ENCODE results near the gene LFNG. TPM values are rescaled to one million over a fixed set of nuclear protein-coding genes. Genes with fewer than 3 reads are reported as not detected.

The LFNG gene
- total RNA-seq, 1 donor: 21.0 TPM

- Histone ChIP-seq H3K27ac (ENCODE audit: low read depth, low read length) (peak overlapping the region; percentile 49), H4K20me1 (ENCODE audit: insufficient read depth, low read length) (peaks cover 61% of the 10 kb centered on the region)
Observed at GRCh38 chr7:2523941-2524807, 4.6 kb downstream of the LFNG start.

GRCh38 chr7:2524808-2525657, 5.5 kb downstream of the LFNG start:
- H3K4me2 ChIP-seq (ENCODE audit: insufficient read depth, low read length): no peak overlapping the region
- DNase-seq (ENCODE audit: insufficient read length, low spot score, missing footprints): no peak
- H4K20me1 ChIP-seq (ENCODE audit: insufficient read depth, low read length): peaks cover 61% of the 10 kb centered on the region
- peaks cover 56% of the 10 kb centered on the region for H3K4me1 ChIP-seq (ENCODE audit: insufficient read depth, low read length)
- H3K9me3 ChIP-seq (ENCODE audit: low read depth, low read length): no peaks in the 10 kb centered on the region
- no peak for TF ChIP-seq CTCF (IDR thresholded peaks at IDR 0.05; ENCODE audit: extremely low read depth, low read depth, low read length)
- H3K36me3 ChIP-seq (ENCODE audit: insufficient read depth, low read length): peaks cover 22% of the 10 kb centered on the region
- no peak overlapping the region for H3K4me3 ChIP-seq (ENCODE audit: insufficient read depth, low read length)
- H2AFZ ChIP-seq (ENCODE audit: low read length): no peak overlapping the region
- H3K27ac ChIP-seq (ENCODE audit: low read depth, low read length): no peak overlapping the region
- H3K27me3 ChIP-seq (ENCODE audit: insufficient read depth, low read length): no peaks in the 10 kb centered on the region
- peaks cover 36% of the 10 kb centered on the region for H3K79me2 ChIP-seq (ENCODE audit: insufficient read depth, low read length)

More at GRCh38 chr7:2523941-2524807, 4.6 kb downstream of the LFNG start:
- H3K27me3 ChIP-seq (ENCODE audit: insufficient read depth, low read length): no peaks in the 10 kb centered on the region
- H3K4me2 ChIP-seq (ENCODE audit: insufficient read depth, low read length): peak overlapping the region; percentile 96
- H3K4me3 ChIP-seq (ENCODE audit: insufficient read depth, low read length): peak overlapping the region; percentile 88
- no peaks in the 10 kb centered on the region for H3K9me3 ChIP-seq (ENCODE audit: low read depth, low read length)
- peaks cover 22% of the 10 kb centered on the region for H3K36me3 ChIP-seq (ENCODE audit: insufficient read depth, low read length)
- H2AFZ ChIP-seq (ENCODE audit: low read length): no peak overlapping the region
- H3K4me1 ChIP-seq (ENCODE audit: insufficient read depth, low read length): peaks cover 50% of the 10 kb centered on the region
- H3K79me2 ChIP-seq (ENCODE audit: insufficient read depth, low read length): peaks cover 36% of the 10 kb centered on the region
- no peak for TF ChIP-seq CTCF (IDR thresholded peaks at IDR 0.05; ENCODE audit: extremely low read depth, low read depth, low read length)
- peak; percentile 96 for DNase-seq (ENCODE audit: insufficient read length, low spot score, missing footprints)

- Histone ChIP-seq H3K36me3 (ENCODE audit: insufficient read depth, low read length) (peaks cover 22% of the 10 kb centered on the region), H2AFZ (ENCODE audit: low read length) (no peak overlapping the region), H3K4me1 (ENCODE audit: insufficient read depth, low read length) (peaks cover 65% of the 10 kb centered on the region), H3K9me3 (ENCODE audit: low read depth, low read length) (no peaks in the 10 kb centered on the region), H3K4me2 (ENCODE audit: insufficient read depth, low read length) (no peak overlapping the region), H3K27me3 (ENCODE audit: insufficient read depth, low read length) (no peaks in the 10 kb centered on the region), H3K79me2 (ENCODE audit: insufficient read depth, low read length) (peaks cover 27% of the 10 kb centered on the region), H4K20me1 (ENCODE audit: insufficient read depth, low read length) (peaks cover 55% of the 10 kb centered on the region), H3K4me3 (ENCODE audit: insufficient read depth, low read length) (no peak overlapping the region), H3K27ac (ENCODE audit: low read depth, low read length) (no peak overlapping the region)
- DNase-seq (ENCODE audit: insufficient read length, low spot score, missing footprints): no peak
- no peak for TF ChIP-seq CTCF (IDR thresholded peaks at IDR 0.05; ENCODE audit: extremely low read depth, low read depth, low read length)
Observed at GRCh38 chr7:2525658-2526630, 6.4 kb downstream of the LFNG start.

Measured in osteoblast (primary cell).